Measurements from ENCODE around the gene ERC1. TPM values are rescaled to one million over a fixed set of nuclear protein-coding genes. Genes with fewer than 3 reads are reported as not detected.

The ERC1 gene
- polyA plus RNA-seq, 1 donor: 17.5 TPM

- Histone ChIP-seq H3K36me3 (ENCODE audit: control insufficient read depth, insufficient read depth, low read length) (peaks cover 4% of the 10 kb centered on the region), H3K4me3 (ENCODE audit: low read length) (no peak overlapping the region), H3K4me1 (ENCODE audit: control insufficient read depth, insufficient read depth, low read length) (no peaks in the 10 kb centered on the region), H3K9me3 (ENCODE audit: control insufficient read depth, low read depth, low read length) (no peaks in the 10 kb centered on the region), H3K27me3 (ENCODE audit: control insufficient read depth, insufficient read depth, low read length) (no peaks in the 10 kb centered on the region), H3K27ac (ENCODE audit: low read length) (no peak overlapping the region)
- DNase-seq: no peak
- WGBS (ENCODE audit: insufficient coverage, low lambda C conversion rate): no CpG with 5 or more reads among the region's 6 CpGs
Measured at GRCh38 chr12:1444142-1444516, 453.1 kb downstream of the ERC1 start.

- H3K4me3 ChIP-seq (ENCODE audit: low read length): no peak overlapping the region
- H3K27me3 ChIP-seq (ENCODE audit: control insufficient read depth, insufficient read depth, low read length): no peaks in the 10 kb centered on the region
- no peak overlapping the region for H3K27ac ChIP-seq (ENCODE audit: low read length)
- DNase-seq: no peak
- no CpG with 5 or more reads among the region's 3 CpGs for WGBS (ENCODE audit: insufficient coverage, low lambda C conversion rate)
- peaks cover 4% of the 10 kb centered on the region for H3K36me3 ChIP-seq (ENCODE audit: control insufficient read depth, insufficient read depth, low read length)
- H3K4me1 ChIP-seq (ENCODE audit: control insufficient read depth, insufficient read depth, low read length): no peaks in the 10 kb centered on the region
- H3K9me3 ChIP-seq (ENCODE audit: control insufficient read depth, low read depth, low read length): no peaks in the 10 kb centered on the region
Measured at GRCh38 chr12:1445807-1446206, 454.8 kb downstream of the ERC1 start.

GRCh38 chr12:1448336-1448735 is 457.3 kb downstream of the ERC1 start:
- WGBS (ENCODE audit: insufficient coverage, low lambda C conversion rate): 40% methylated on average over 1 of the region's 4 CpGs
- no peaks in the 10 kb centered on the region for H3K4me1 ChIP-seq (ENCODE audit: control insufficient read depth, insufficient read depth, low read length)
- no peak overlapping the region for H3K27ac ChIP-seq (ENCODE audit: low read length)
- peaks cover 4% of the 10 kb centered on the region for H3K36me3 ChIP-seq (ENCODE audit: control insufficient read depth, insufficient read depth, low read length)
- H3K27me3 ChIP-seq (ENCODE audit: control insufficient read depth, insufficient read depth, low read length): no peaks in the 10 kb centered on the region
- H3K9me3 ChIP-seq (ENCODE audit: control insufficient read depth, low read depth, low read length): no peaks in the 10 kb centered on the region
- no peak for DNase-seq
- H3K4me3 ChIP-seq (ENCODE audit: low read length): no peak overlapping the region

GRCh38 chr12:1453810-1454209 is 462.8 kb downstream of the ERC1 start:
- H3K9me3 ChIP-seq (ENCODE audit: control insufficient read depth, low read depth, low read length): no peaks in the 10 kb centered on the region
- no peak for DNase-seq
- WGBS (ENCODE audit: insufficient coverage, low lambda C conversion rate): 80% methylated on average over 1 of the region's 6 CpGs

GRCh38 chr12:1456885-1457284 is 465.9 kb downstream of the ERC1 start:
- no CpG with 5 or more reads among the region's 7 CpGs for WGBS (ENCODE audit: insufficient coverage, low lambda C conversion rate)
- Histone ChIP-seq H3K4me1 (ENCODE audit: control insufficient read depth, insufficient read depth, low read length) (no peaks in the 10 kb centered on the region), H3K4me3 (ENCODE audit: low read length) (no peak overlapping the region), H3K27ac (ENCODE audit: low read length) (no peak overlapping the region), H3K36me3 (ENCODE audit: control insufficient read depth, insufficient read depth, low read length) (no peaks in the 10 kb centered on the region), H3K27me3 (ENCODE audit: control insufficient read depth, insufficient read depth, low read length) (no peaks in the 10 kb centered on the region), H3K9me3 (ENCODE audit: control insufficient read depth, low read depth, low read length) (no peaks in the 10 kb centered on the region)
- DNase-seq: no peak

More at GRCh38 chr12:1453810-1454209, 462.8 kb downstream of the ERC1 start:
- no peak overlapping the region for H3K27ac ChIP-seq (ENCODE audit: low read length)
- peaks cover under 1% of the 10 kb centered on the region for H3K36me3 ChIP-seq (ENCODE audit: control insufficient read depth, insufficient read depth, low read length)
- no peaks in the 10 kb centered on the region for H3K4me1 ChIP-seq (ENCODE audit: control insufficient read depth, insufficient read depth, low read length)
- no peak overlapping the region for H3K4me3 ChIP-seq (ENCODE audit: low read length)
- no peaks in the 10 kb centered on the region for H3K27me3 ChIP-seq (ENCODE audit: control insufficient read depth, insufficient read depth, low read length)

- DNase-seq: no peak
- Histone ChIP-seq H3K4me3 (ENCODE audit: low read length) (no peak overlapping the region), H3K27me3 (ENCODE audit: control insufficient read depth, insufficient read depth, low read length) (no peaks in the 10 kb centered on the region), H3K4me1 (ENCODE audit: control insufficient read depth, insufficient read depth, low read length) (no peaks in the 10 kb centered on the region), H3K36me3 (ENCODE audit: control insufficient read depth, insufficient read depth, low read length) (no peaks in the 10 kb centered on the region), H3K9me3 (ENCODE audit: control insufficient read depth, low read depth, low read length) (no peaks in the 10 kb centered on the region), H3K27ac (ENCODE audit: low read length) (no peak overlapping the region)
- no CpG with 5 or more reads among the region's 1 CpG for WGBS (ENCODE audit: insufficient coverage, low lambda C conversion rate)
Measured at GRCh38 chr12:1457901-1458300, 466.9 kb downstream of the ERC1 start.

GRCh38 chr12:1459339-1459738 is 468.3 kb downstream of the ERC1 start:
- H3K27ac ChIP-seq (ENCODE audit: low read length): no peak overlapping the region
- H3K36me3 ChIP-seq (ENCODE audit: control insufficient read depth, insufficient read depth, low read length): no peaks in the 10 kb centered on the region
- no peaks in the 10 kb centered on the region for H3K9me3 ChIP-seq (ENCODE audit: control insufficient read depth, low read depth, low read length)
- H3K4me1 ChIP-seq (ENCODE audit: control insufficient read depth, insufficient read depth, low read length): no peaks in the 10 kb centered on the region
- WGBS (ENCODE audit: insufficient coverage, low lambda C conversion rate): 100% methylated on average over 1 of the region's 2 CpGs
- H3K4me3 ChIP-seq (ENCODE audit: low read length): no peak overlapping the region
- no peaks in the 10 kb centered on the region for H3K27me3 ChIP-seq (ENCODE audit: control insufficient read depth, insufficient read depth, low read length)
- no peak for DNase-seq

- H3K4me3 ChIP-seq (ENCODE audit: low read length): no peak overlapping the region
- no peaks in the 10 kb centered on the region for H3K9me3 ChIP-seq (ENCODE audit: control insufficient read depth, low read depth, low read length)
- 100% methylated on average over 2 of the region's 10 CpGs for WGBS (ENCODE audit: insufficient coverage, low lambda C conversion rate)
- no peaks in the 10 kb centered on the region for H3K4me1 ChIP-seq (ENCODE audit: control insufficient read depth, insufficient read depth, low read length)
- DNase-seq: no peak
- no peaks in the 10 kb centered on the region for H3K27me3 ChIP-seq (ENCODE audit: control insufficient read depth, insufficient read depth, low read length)
- H3K27ac ChIP-seq (ENCODE audit: low read length): no peak overlapping the region
- no peaks in the 10 kb centered on the region for H3K36me3 ChIP-seq (ENCODE audit: control insufficient read depth, insufficient read depth, low read length)
Measured at GRCh38 chr12:1463073-1463905, 472.3 kb downstream of the ERC1 start.

- no peaks in the 10 kb centered on the region for H3K36me3 ChIP-seq (ENCODE audit: control insufficient read depth, insufficient read depth, low read length)
- H3K27ac ChIP-seq (ENCODE audit: low read length): no peak overlapping the region
- H3K27me3 ChIP-seq (ENCODE audit: control insufficient read depth, insufficient read depth, low read length): no peaks in the 10 kb centered on the region
- whole genome bisulfite sequencing (ENCODE audit: insufficient coverage, low lambda C conversion rate): no CpG with 5 or more reads among the region's 6 CpGs
- H3K9me3 ChIP-seq (ENCODE audit: control insufficient read depth, low read depth, low read length): no peaks in the 10 kb centered on the region
- no peak overlapping the region for H3K4me3 ChIP-seq (ENCODE audit: low read length)
- H3K4me1 ChIP-seq (ENCODE audit: control insufficient read depth, insufficient read depth, low read length): no peaks in the 10 kb centered on the region
- no peak for DNase-seq
Measured at GRCh38 chr12:1464925-1465324, 473.9 kb downstream of the ERC1 start.

GRCh38 chr12:1465990-1466389 is 475.0 kb downstream of the ERC1 start:
- no peak overlapping the region for H3K4me3 ChIP-seq (ENCODE audit: low read length)
- H3K27me3 ChIP-seq (ENCODE audit: control insufficient read depth, insufficient read depth, low read length): no peaks in the 10 kb centered on the region
- no peaks in the 10 kb centered on the region for H3K36me3 ChIP-seq (ENCODE audit: control insufficient read depth, insufficient read depth, low read length)
- no CpG with 5 or more reads among the region's 11 CpGs for WGBS (ENCODE audit: insufficient coverage, low lambda C conversion rate)
- no peaks in the 10 kb centered on the region for H3K9me3 ChIP-seq (ENCODE audit: control insufficient read depth, low read depth, low read length)
- H3K27ac ChIP-seq (ENCODE audit: low read length): no peak overlapping the region
- H3K4me1 ChIP-seq (ENCODE audit: control insufficient read depth, insufficient read depth, low read length): no peaks in the 10 kb centered on the region
- DNase-seq: no peak
